Raji (cell line): Measurements from ENCODE around the gene ART3.

Source experiments
- POLR2A ChIP-seq: IDR thresholded peaks from 2 replicates; pipeline ENCODE4 v1.6.1; 2011; ENCODE audit warnings: low read depth, low read length, control low read depth; ENCODE audit not compliant: insufficient read depth

Gene ART3

GRCh38 chr4:76074468-76074867, at the start of gene ART3:
Gene ART3, plus strand, starts transcription at chr4:76074709. Its CDS starts 1,181 bp downstream, at chr4:76075890.
- no peak for TF ChIP-seq POLR2A

- TF ChIP-seq POLR2A, result no peak
These were observed 46.2 kb upstream of the ART3 start for GRCh38 chr4:76028350-76028765.

GRCh38 chr4:76029300-76029699, 45.2 kb upstream of the ART3 start:
- TF ChIP-seq POLR2A, result no peak

GRCh38 chr4:76035141-76035540, 39.4 kb upstream of the ART3 start:
- no peak for TF ChIP-seq POLR2A

- no peak for TF ChIP-seq POLR2A
These were observed 38.6 kb upstream of the ART3 start, which contains the start of gene CXCL11 for GRCh38 chr4:76035799-76036380. Gene CXCL11, minus strand, starts transcription at chr4:76036070. Its CDS starts 83 bp downstream, at chr4:76035987.

- no peak for TF ChIP-seq POLR2A
These were observed 37.7 kb upstream of the ART3 start for GRCh38 chr4:76036855-76037254.

GRCh38 chr4:76053730-76054129, 20.8 kb upstream of the ART3 start:
- TF ChIP-seq POLR2A, result no peak

- no peak for TF ChIP-seq POLR2A
These were observed 19.5 kb upstream of the ART3 start for GRCh38 chr4:76055016-76055415.

- TF ChIP-seq POLR2A, result no peak
These were observed 19.1 kb upstream of the ART3 start for GRCh38 chr4:76055421-76055820.

- no peak for TF ChIP-seq POLR2A
These were observed 16.2 kb upstream of the ART3 start for GRCh38 chr4:76058302-76058701.

- no peak for TF ChIP-seq POLR2A
These were observed 15.6 kb upstream of the ART3 start for GRCh38 chr4:76058888-76059426.

GRCh38 chr4:76059750-76060149, 14.8 kb upstream of the ART3 start:
- no peak for TF ChIP-seq POLR2A

- TF ChIP-seq POLR2A, result no peak
These were observed 14.0 kb upstream of the ART3 start for GRCh38 chr4:76060506-76060905.

GRCh38 chr4:76061421-76061820, 13.1 kb upstream of the ART3 start:
- no peak for TF ChIP-seq POLR2A

GRCh38 chr4:76061982-76062381, 12.5 kb upstream of the ART3 start:
- TF ChIP-seq POLR2A, result no peak

GRCh38 chr4:76066546-76066945, 8.0 kb upstream of the ART3 start:
- TF ChIP-seq POLR2A, result no peak
